B cell (primary cell): ENCODE data around the gene RPL34.

Source experiments
- EZH2 ChIP-seq: IDR thresholded peaks from 2 replicates; pipeline ENCODE4 v1.6.1; 2012; ENCODE audit warnings: borderline replicate concordance, low read depth, mild to moderate bottlenecking, moderate library complexity, low read length; ENCODE audit not compliant: insufficient read depth, poor library complexity, severe bottlenecking
- TF ChIP-seq, protein P1 (sequence below): fragments of 200-600 bp; IDR thresholded peaks from one replicate; pipeline ENCODE4 v1.8.0; 2022; ENCODE audit warnings: antibody characterized with exemption, mild to moderate bottlenecking

DNA sequence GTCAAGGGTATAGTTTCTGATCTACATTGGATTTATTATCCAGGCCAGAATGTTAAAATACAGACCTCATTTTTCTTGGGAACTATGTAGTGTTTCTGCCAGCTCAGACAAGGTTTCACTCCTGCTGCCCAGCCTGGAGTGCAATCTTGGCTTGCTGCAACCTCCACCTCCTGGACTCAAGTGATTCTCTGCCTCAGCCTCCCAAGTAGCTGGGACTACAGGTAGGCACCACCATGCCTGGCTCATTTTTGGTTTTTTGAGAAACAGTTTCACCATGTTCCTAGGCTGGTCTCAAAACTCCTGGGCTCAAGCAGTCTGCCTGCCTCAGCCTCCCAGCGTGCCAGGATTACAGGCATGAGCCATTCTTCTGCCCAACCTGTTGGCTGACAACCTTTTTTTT, 5.7 kb downstream of the RPL34 start:
- TF ChIP-seq, protein P1, sequence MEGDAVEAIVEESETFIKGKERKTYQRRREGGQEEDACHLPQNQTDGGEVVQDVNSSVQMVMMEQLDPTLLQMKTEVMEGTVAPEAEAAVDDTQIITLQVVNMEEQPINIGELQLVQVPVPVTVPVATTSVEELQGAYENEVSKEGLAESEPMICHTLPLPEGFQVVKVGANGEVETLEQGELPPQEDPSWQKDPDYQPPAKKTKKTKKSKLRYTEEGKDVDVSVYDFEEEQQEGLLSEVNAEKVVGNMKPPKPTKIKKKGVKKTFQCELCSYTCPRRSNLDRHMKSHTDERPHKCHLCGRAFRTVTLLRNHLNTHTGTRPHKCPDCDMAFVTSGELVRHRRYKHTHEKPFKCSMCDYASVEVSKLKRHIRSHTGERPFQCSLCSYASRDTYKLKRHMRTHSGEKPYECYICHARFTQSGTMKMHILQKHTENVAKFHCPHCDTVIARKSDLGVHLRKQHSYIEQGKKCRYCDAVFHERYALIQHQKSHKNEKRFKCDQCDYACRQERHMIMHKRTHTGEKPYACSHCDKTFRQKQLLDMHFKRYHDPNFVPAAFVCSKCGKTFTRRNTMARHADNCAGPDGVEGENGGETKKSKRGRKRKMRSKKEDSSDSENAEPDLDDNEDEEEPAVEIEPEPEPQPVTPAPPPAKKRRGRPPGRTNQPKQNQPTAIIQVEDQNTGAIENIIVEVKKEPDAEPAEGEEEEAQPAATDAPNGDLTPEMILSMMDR: no peak
- no peak for TF ChIP-seq EZH2
